SK-N-MC (cell line): ENCODE measurements around the gene MRPL39.

Experiments
- EZH2 ChIP-seq: fragments of 200-600 bp; sonication (generic); IDR thresholded peaks from one replicate; pipeline ENCODE4 v1.6.1; 2017; ENCODE audit warnings: antibody characterized with exemption
- FOXP2 ChIP-seq: optimal IDR thresholded peaks from 2 replicates; pipeline ENCODE3; 2011; ENCODE audit warnings: mild to moderate bottlenecking, moderate library complexity; ENCODE audit not compliant: insufficient read depth; ENCODE audit errors: extremely low read length, control extremely low read depth
- POLR2AphosphoS5 ChIP-seq: IDR thresholded peaks from 2 replicates; pipeline ENCODE4 v1.6.1; 2012; ENCODE audit warnings: mild to moderate bottlenecking, low read depth, low read length, borderline replicate concordance

GRCh38 chr21:25583370-25584130 is 23.7 kb downstream of the MRPL39 start:
- no peak for TF ChIP-seq EZH2
- TF ChIP-seq POLR2AphosphoS5 = no peak
- no peak for TF ChIP-seq FOXP2
